ENCODE results near the gene CFAP43. TPM values are rescaled to one million over a fixed set of nuclear protein-coding genes. Genes with fewer than 3 reads are reported as not detected.
"Not testable (repeated sequence)": the region's sequence is repeated elsewhere in the genome, so short reads cannot be mapped to it uniquely, and the experiment has no call there.

CFAP43 gene
- total and polyA plus RNA-seq, 2 experiments from 2014 or later: 0.24 to 0.44 TPM

DNA sequence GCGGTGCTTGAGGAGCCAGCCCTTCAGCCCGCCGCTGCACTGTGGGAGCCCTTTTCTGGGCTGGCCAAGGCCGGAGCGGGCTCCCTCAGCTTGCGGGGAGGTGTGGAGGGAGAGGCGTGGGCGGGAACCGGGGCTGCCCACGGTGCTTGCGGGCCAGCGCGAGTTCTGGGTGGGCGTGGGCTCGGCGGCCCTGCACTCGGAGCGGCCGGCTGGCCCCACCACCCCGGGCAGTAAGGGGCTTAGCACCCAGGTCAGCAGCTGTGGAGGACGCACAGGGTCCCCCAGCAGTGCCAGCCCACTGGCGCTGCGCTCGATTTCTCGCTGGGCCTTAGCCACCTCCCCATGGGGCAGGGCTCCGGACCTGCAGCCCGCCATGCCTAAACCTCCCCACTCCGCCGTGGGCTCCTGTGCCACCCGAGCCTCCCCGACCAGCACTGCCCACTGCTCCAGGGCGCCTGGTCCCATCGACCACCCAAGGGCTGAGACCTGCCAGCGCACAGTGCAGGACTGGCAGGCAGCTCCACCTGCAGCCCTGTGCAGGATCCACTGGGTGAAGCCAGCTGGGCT is 13.0 kb upstream of the CFAP43 start (continued):
- TF ChIP-seq CTCF (conservative IDR thresholded peaks at IDR 0.05; ENCODE audit: low read depth in 2 of 2) (no peak), JUNB (IDR thresholded peaks at IDR 0.05; ENCODE audit: unreplicated experiment) (no peak), ZNF331 (CRISPR knock-in tag; IDR thresholded peaks at IDR 0.05; ENCODE audit: low read depth) (no peak), ZNF114 (CRISPR knock-in tag; IDR thresholded peaks at IDR 0.05) (no peak), STAT1 (IDR thresholded peaks at IDR 0.05; ENCODE audit: unreplicated experiment) (no peak)

DNA sequence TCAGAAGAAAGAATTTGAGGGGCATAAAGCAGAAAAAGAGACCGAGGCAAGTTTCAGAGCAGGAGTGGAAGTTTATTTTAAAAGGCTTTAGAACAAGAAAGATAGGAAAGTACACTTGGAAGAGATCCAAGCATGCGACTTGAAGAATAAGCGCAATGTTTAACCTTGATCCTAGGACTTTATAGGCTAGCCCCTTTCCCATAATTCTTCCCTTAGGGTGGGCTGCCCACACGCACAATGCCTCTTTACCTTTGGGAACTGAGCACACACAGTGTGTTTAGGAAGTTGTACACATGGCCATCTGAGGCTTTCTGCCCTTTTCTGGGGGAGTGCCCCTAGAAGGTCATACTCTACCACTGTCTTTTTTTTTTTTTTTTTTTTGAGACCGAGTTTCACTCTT is 11.3 kb upstream of the CFAP43 start:
- H3K4me1 ChIP-seq (ENCODE audit: insufficient read depth): no peaks in the 10 kb centered on the region
- H3K4me3 ChIP-seq: no peak overlapping the region
- no peak for DNase-seq (ENCODE audit: low spot score)
- H3K9me2 ChIP-seq (ENCODE audit: insufficient read depth): peaks cover 7% of the 10 kb centered on the region; the same call in 1 of the 2 replicates
- H2AFZ ChIP-seq: no peak overlapping the region
- H4K20me1 ChIP-seq (replicated peaks; ENCODE audit: insufficient read depth): no peaks in the 10 kb centered on the region
- H3K4me2 ChIP-seq: no peak overlapping the region
- no peaks in the 10 kb centered on the region for H3K4me1 Mint-ChIP-seq
- no peak overlapping the region for H3K27ac ChIP-seq (ENCODE audit: low read depth)
- ATAC-seq: no peak
- H3K36me3 ChIP-seq (ENCODE audit: insufficient read depth): no peaks in the 10 kb centered on the region; the same call in 1 of the 2 replicates
- H3K4me3 Mint-ChIP-seq: no peak overlapping the region
- no peaks in the 10 kb centered on the region for H3F3A ChIP-seq (replicated peaks; ENCODE audit: low read depth)
- no peaks in the 10 kb centered on the region for H3K79me2 ChIP-seq (replicated peaks; ENCODE audit: insufficient read depth)
- no peak for TF ChIP-seq STAT1 (IDR thresholded peaks at IDR 0.05; ENCODE audit: unreplicated experiment)
- H3K36me3 Mint-ChIP-seq (ENCODE audit: low read depth): no peaks in the 10 kb centered on the region
- peaks cover 5% of the 10 kb centered on the region for H3K27me3 Mint-ChIP-seq (ENCODE audit: insufficient read depth, low read depth, poor library complexity)
- H3K9me3 Mint-ChIP-seq: peaks cover 12% of the 10 kb centered on the region; the same call in 2 of the 3 replicates
- H3K27ac Mint-ChIP-seq: no peak overlapping the region
- H3K27me3 ChIP-seq (ENCODE audit: insufficient read depth): no peaks in the 10 kb centered on the region

DNA sequence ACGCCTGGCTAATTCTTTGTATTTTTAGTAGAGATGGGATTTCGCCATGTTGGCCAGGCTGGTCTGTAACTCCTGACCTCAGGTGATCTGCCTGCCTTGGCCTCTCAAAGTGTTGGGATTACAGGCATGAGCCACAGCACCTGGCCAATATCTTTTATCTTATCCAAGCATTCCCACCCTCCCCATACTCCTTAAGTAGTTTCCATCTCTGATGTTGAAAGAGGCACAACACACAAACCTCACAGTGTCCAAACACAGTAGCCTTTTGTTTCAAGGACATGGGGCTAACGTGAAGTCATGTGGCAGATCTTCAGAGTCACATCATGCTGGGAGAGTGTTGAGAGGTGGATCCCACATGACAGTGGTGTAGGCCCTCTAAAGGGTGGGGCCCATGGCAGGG is 10.8 kb upstream of the CFAP43 start:
- H3K9me2 ChIP-seq (ENCODE audit: insufficient read depth); H4K20me1 ChIP-seq (replicated peaks; ENCODE audit: insufficient read depth); H3K36me3 Mint-ChIP-seq (ENCODE audit: low read depth); H3K27ac Mint-ChIP-seq; H3K4me3 ChIP-seq; H3K4me2 ChIP-seq; H3K79me2 ChIP-seq (replicated peaks; ENCODE audit: insufficient read depth); H3K27me3 Mint-ChIP-seq (ENCODE audit: insufficient read depth, low read depth, poor library complexity); H3K27me3 ChIP-seq (ENCODE audit: insufficient read depth); H2AFZ ChIP-seq; ATAC-seq; H3K4me1 ChIP-seq (ENCODE audit: insufficient read depth); H3K36me3 ChIP-seq (ENCODE audit: insufficient read depth); H3K4me3 Mint-ChIP-seq; H3K4me1 Mint-ChIP-seq; H3K27ac ChIP-seq (ENCODE audit: low read depth); DNase-seq (ENCODE audit: low spot score); H3F3A ChIP-seq (replicated peaks; ENCODE audit: low read depth): not testable (repeated sequence)
- peaks cover 12% of the 10 kb centered on the region; the same call in 2 of the 3 replicates for H3K9me3 Mint-ChIP-seq

- Histone ChIP-seq H3F3A (replicated peaks; ENCODE audit: low read depth) (no peaks in the 10 kb centered on the region), H3K4me1 (ENCODE audit: insufficient read depth) (no peaks in the 10 kb centered on the region), H4K20me1 (replicated peaks; ENCODE audit: insufficient read depth) (no peaks in the 10 kb centered on the region), H3K9me2 (ENCODE audit: insufficient read depth) (peaks cover 4% of the 10 kb centered on the region; the same call in 1 of the 2 replicates), H3K27ac (ENCODE audit: low read depth) (no peak overlapping the region), H3K27me3 (ENCODE audit: insufficient read depth) (no peaks in the 10 kb centered on the region), H3K36me3 (ENCODE audit: insufficient read depth) (no peaks in the 10 kb centered on the region), H3K4me3 (no peak overlapping the region), H3K79me2 (replicated peaks; ENCODE audit: insufficient read depth) (no peaks in the 10 kb centered on the region), H3K4me2 (no peak overlapping the region), H2AFZ (no peak overlapping the region)
- H3K4me3 Mint-ChIP-seq: no peak overlapping the region
- peaks cover 5% of the 10 kb centered on the region for H3K27me3 Mint-ChIP-seq (ENCODE audit: insufficient read depth, low read depth, poor library complexity)
- H3K27ac Mint-ChIP-seq: no peak overlapping the region
- H3K36me3 Mint-ChIP-seq (ENCODE audit: low read depth): no peaks in the 10 kb centered on the region
- no peaks in the 10 kb centered on the region for H3K4me1 Mint-ChIP-seq
- TF ChIP-seq CREB1 (CRISPR knock-in tag; IDR thresholded peaks at IDR 0.05; ENCODE audit: low read depth) (no peak), ZNF114 (CRISPR knock-in tag; IDR thresholded peaks at IDR 0.05) (no peak), STAT1 (IDR thresholded peaks at IDR 0.05; ENCODE audit: unreplicated experiment) (no peak), ETS1 (IDR thresholded peaks at IDR 0.05) (no peak), EZH2 (IDR thresholded peaks at IDR 0.05; ENCODE audit: low read depth, unreplicated experiment) (no peak)
- peaks cover 12% of the 10 kb centered on the region; the same call in 2 of the 3 replicates for H3K9me3 Mint-ChIP-seq
- ATAC-seq (no peak), DNase-seq (ENCODE audit: low spot score) (no peak)
Observed at GRCh38 chr10:104242545-104242944, 10.4 kb upstream of the CFAP43 start.

Data from GM23338 (cell line).